Activated CD4-positive, alpha-beta memory T cell treated with anti-CD3 and anti-CD28 coated beads for 36 hours (primary cell): ENCODE data around the gene HDDC3. TPM values are rescaled to one million over a fixed set of nuclear protein-coding genes. Genes with fewer than 3 reads are reported as not detected.

Experiments
- CTCF ChIA-PET: fragments of 350-600 bp; sonication (Branson Sonifier 250); formaldehyde crosslinking; loops from one replicate; lab custom pipeline; 2021; ENCODE audit warnings: antibody characterized with exemption, inconsistent platforms; lab: Charles Lee
- POLR2A ChIA-PET: fragments of 350-600 bp; sonication (Branson Sonifier 250); formaldehyde crosslinking; loops from one replicate; lab custom pipeline; 2021; ENCODE audit warnings: antibody characterized with exemption; lab: Charles Lee
- DNase-seq: peaks from one replicate; pipeline ENCODE4 v3.0.0-alpha.2; 2020
- H3K27ac Mint-ChIP-seq: one replicate; pipeline ENCODE4 v1.8.0; 2021; ENCODE audit warnings: mixed read lengths
- H3K27me3 Mint-ChIP-seq: one replicate; pipeline ENCODE4 v1.8.0; 2021; ENCODE audit warnings: mixed read lengths
- H3K36me3 Mint-ChIP-seq: one replicate; pipeline ENCODE4 v1.8.0; 2021; ENCODE audit warnings: mixed read lengths
- H3K4me1 Mint-ChIP-seq: one replicate; pipeline ENCODE4 v1.8.0; 2021; ENCODE audit warnings: low read depth, mixed read lengths
- H3K4me3 Mint-ChIP-seq: one replicate; pipeline ENCODE4 v1.8.0; 2021; ENCODE audit warnings: mild to moderate bottlenecking, mixed read lengths
- H3K9me3 Mint-ChIP-seq: one replicate; pipeline ENCODE4 v1.8.0; 2021; ENCODE audit warnings: mixed read lengths
- intact Hi-C: fragments of 100-400 bp; cut with micrococcal nuclease; formaldehyde crosslinking; loops from one replicate; pipeline ENCODE4 v1.15.1; 2023
- total RNA-seq, 2 experiments: library from RNA; stranded (reverse); gene quantifications; one replicate each; pipeline ENCODE4 v1.2.3, GENCODE V29; 2021

The HDDC3 gene
- total RNA-seq, 2 experiments from 2014 or later = 45.0 to 45.8 TPM

GRCh38 chr15:90960298-90961091, 28.1 kb upstream of the HDDC3 start:
- Mint-ChIP-seq H3K9me3 (no peaks in the 10 kb centered on the region), H3K36me3 (peaks cover 36% of the 10 kb centered on the region), H3K27ac (no peak overlapping the region), H3K27me3 (no peaks in the 10 kb centered on the region), H3K4me1 (peaks cover 10% of the 10 kb centered on the region), H3K4me3 (no peak overlapping the region)
- ChIA-PET CTCF (interaction anchor here (0.9 to 5.3 kb wide), 2 partner anchors 25 to 89 kb away, joined by 3 to 32 read pairs; partner anchors contain the start of gene UNC45A), POLR2A (interaction anchor here (0.7 to 1.1 kb wide), 3 partner anchors 25 to 33 kb away, joined by 3 read pairs; partner anchors contain the start of genes PRC1 and UNC45A)
- no peak for DNase-seq
- intact Hi-C loops = no loop called here

DNA sequence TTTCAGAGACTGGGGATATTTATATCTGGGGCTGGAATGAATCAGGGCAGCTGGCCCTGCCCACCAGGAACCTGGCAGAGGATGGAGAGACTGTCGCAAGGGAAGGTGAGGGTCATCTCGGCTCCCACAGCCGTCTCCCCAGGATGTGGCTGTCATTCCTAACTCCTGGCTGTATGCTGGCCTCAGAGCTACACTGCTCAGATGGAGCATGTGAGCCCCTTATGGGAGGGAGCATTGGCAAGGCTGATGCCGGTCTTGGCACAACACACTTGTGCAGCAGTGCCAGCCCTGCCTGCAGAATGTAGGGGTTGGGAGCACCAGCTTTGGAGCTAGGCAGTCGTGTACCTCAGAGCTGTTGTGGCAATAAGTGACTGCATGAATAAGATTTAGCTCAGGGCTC, 27.5 kb upstream of the HDDC3 start:
- Mint-ChIP-seq H3K36me3 (peaks cover 31% of the 10 kb centered on the region), H3K4me3 (no peak overlapping the region), H3K4me1 (peaks cover 10% of the 10 kb centered on the region), H3K9me3 (no peaks in the 10 kb centered on the region), H3K27me3 (no peaks in the 10 kb centered on the region), H3K27ac (no peak overlapping the region)
- ChIA-PET CTCF (interaction anchor here (0.9 to 5.3 kb wide), 3 partner anchors 25 to 90 kb away, joined by 3 to 32 read pairs (median 31); partner anchors contain the start of gene UNC45A), POLR2A (interaction anchor here (0.7 to 1.1 kb wide), 3 partner anchors 25 to 34 kb away, joined by 3 read pairs; partner anchors contain the start of genes PRC1 and UNC45A)
- no peak for DNase-seq
- intact Hi-C loops = no loop called here

DNA sequence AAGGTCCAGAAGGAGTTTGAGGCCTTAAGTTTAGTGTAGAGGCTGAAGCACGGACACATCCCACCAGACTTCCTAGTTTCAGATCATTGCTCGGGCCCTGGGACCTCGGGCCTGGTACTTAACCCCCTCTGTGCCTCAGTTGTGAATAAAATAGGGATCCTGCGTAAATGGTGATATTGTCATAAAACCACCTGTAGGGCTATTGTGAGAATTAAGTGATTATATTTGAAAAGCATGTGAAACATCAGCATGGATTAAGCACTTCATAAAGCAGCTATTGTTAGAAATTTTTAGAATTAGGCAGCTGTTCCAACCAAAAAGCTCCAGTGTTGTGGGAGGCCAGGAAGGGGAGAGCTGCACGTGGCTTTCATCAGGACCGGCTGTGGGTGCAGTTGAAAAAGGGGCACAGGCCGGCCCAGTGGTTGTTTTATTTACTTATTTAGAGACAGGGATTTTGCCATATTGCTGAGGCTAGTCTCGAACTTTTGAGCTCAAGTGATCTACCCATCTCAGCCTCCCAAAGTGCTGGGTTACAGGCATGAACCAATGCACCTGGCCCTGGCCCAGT, 26.8 kb upstream of the HDDC3 start:
- POLR2A ChIA-PET = interaction anchor here (1.0 kb wide), 1 partner anchor 24 kb away, joined by 3 read pairs; the partner anchor contains the start of gene UNC45A
- intact Hi-C loops = no loop called here
- CTCF ChIA-PET = interaction anchor here (4.0 to 5.3 kb wide), 3 partner anchors 74 to 313 kb away, joined by 26 to 32 read pairs (median 31); no protein-coding TSS in a partner anchor
- Mint-ChIP-seq H3K27ac (no peak overlapping the region), H3K27me3 (no peaks in the 10 kb centered on the region), H3K4me1 (peaks cover 12% of the 10 kb centered on the region), H3K4me3 (no peak overlapping the region), H3K36me3 (peaks cover 32% of the 10 kb centered on the region), H3K9me3 (no peaks in the 10 kb centered on the region)
- no peak for DNase-seq

- peaks cover 14% of the 10 kb centered on the region for H3K4me1 Mint-ChIP-seq
Measured at GRCh38 chr15:90957791-90958190, 25.4 kb upstream of the HDDC3 start.

GRCh38 chr15:90957031-90957790, 24.9 kb upstream of the HDDC3 start:
- Mint-ChIP-seq H3K27me3 (no peaks in the 10 kb centered on the region), H3K27ac (no peak overlapping the region), H3K4me3 (peak overlapping the region; percentile 44), H3K9me3 (no peaks in the 10 kb centered on the region), H3K4me1 (peaks cover 14% of the 10 kb centered on the region), H3K36me3 (peaks cover 36% of the 10 kb centered on the region)
- ChIA-PET POLR2A (interaction anchor here (0.9 to 1.3 kb wide), 3 partner anchors 22 to 28 kb away, joined by 3 to 5 read pairs (median 3); no protein-coding TSS in a partner anchor), CTCF (interaction anchor here (0.7 to 7.7 kb wide), 20 partner anchors 9 to 315 kb away, joined by 3 to 106 read pairs (median 6); partner anchors contain the start of genes HDDC3, UNC45A and VPS33B)
- no peak for DNase-seq
- intact Hi-C loops = loop anchor here (2.0 kb wide), 1 partner anchor 314 kb away; no protein-coding TSS in a partner anchor

More at GRCh38 chr15:90957791-90958190, 25.4 kb upstream of the HDDC3 start:
- Mint-ChIP-seq H3K9me3 (no peaks in the 10 kb centered on the region), H3K27ac (no peak overlapping the region), H3K36me3 (peaks cover 34% of the 10 kb centered on the region), H3K4me3 (peak overlapping the region; percentile 44), H3K27me3 (no peaks in the 10 kb centered on the region)
- intact Hi-C loops = loop anchor here (2.0 kb wide), 1 partner anchor 313 kb away; no protein-coding TSS in a partner anchor
- CTCF ChIA-PET = interaction anchor here (0.7 to 7.7 kb wide), 9 partner anchors 9 to 315 kb away, joined by 3 to 106 read pairs (median 17); partner anchors contain the start of genes HDDC3 and UNC45A
- POLR2A ChIA-PET = interaction anchor here (0.9 to 1.3 kb wide), 3 partner anchors 21 to 27 kb away, joined by 3 to 5 read pairs (median 3); no protein-coding TSS in a partner anchor
- no peak for DNase-seq

- H3K36me3 Mint-ChIP-seq = peaks cover 35% of the 10 kb centered on the region
- intact Hi-C loops = loop anchor here (1.0 to 2.0 kb wide), 3 partner anchors 77 to 314 kb away; no protein-coding TSS in a partner anchor
- peak overlapping the region; percentile 87 for H3K4me3 Mint-ChIP-seq
- H3K27ac Mint-ChIP-seq = peak overlapping the region; percentile 42
- H3K4me1 Mint-ChIP-seq = peaks cover 14% of the 10 kb centered on the region
- CTCF ChIA-PET = interaction anchor here (0.9 to 7.7 kb wide), 22 partner anchors 8 to 686 kb away, joined by 3 to 106 read pairs (median 6); partner anchors contain the start of genes HDDC3, UNC45A and VPS33B
- POLR2A ChIA-PET = interaction anchor here (1.3 to 3.7 kb wide), 3 partner anchors 22 to 53 kb away, joined by 5 to 28 read pairs (median 17); partner anchors contain the start of genes MAN2A2 and UNC45A
- H3K27me3 Mint-ChIP-seq = no peaks in the 10 kb centered on the region
- H3K9me3 Mint-ChIP-seq = no peaks in the 10 kb centered on the region
- peak; percentile 66 for DNase-seq
Measured at GRCh38 chr15:90956274-90957030, 24.1 kb upstream of the HDDC3 start.

DNA sequence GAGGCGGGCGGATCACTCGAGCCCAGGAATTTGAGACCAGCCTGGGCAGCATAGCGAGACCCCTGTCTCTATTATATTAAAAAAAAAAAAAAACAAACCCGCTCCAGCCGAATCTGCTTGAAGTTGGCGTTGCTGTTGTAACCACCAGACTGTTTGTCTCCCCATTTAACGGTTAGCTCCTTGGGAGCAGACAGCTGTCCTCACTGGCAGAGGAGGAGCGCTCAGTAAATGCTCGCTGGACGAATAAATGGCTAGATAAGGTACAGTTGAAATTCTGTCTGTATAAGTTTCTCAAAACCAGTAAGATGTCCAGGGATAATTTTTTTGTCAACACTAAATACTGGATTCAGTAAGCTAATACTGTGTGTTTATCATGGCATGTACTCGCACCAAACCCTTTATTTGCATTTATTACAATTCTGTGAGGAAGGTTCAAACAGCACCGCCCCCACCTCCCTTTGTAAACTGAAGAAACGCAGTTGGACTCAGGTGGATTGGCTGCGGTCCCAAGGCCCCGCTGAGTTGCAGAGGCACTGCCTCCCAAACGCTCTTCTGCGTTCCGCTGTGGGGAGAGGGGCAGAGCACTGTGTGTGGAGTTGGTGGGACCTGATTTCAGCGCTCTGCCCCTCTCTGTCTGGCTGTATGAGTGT, 23.4 kb upstream of the HDDC3 start:
- ChIA-PET CTCF (interaction anchor here (0.9 to 7.7 kb wide), 20 partner anchors 8 to 686 kb away, joined by 3 to 106 read pairs (median 8); partner anchors contain the start of genes HDDC3, UNC45A and VPS33B), POLR2A (interaction anchor here (1.5 to 3.7 kb wide), 3 partner anchors 21 to 53 kb away, joined by 5 to 28 read pairs (median 17); partner anchors contain the start of genes MAN2A2, PRC1 and UNC45A)
- intact Hi-C loops = loop anchor here (1.0 to 2.0 kb wide), 7 partner anchors 20 to 315 kb away; partner anchors contain the start of genes MAN2A2, PRC1, UNC45A and VPS33B
- peak overlapping the region; percentile 87 for H3K4me3 Mint-ChIP-seq
- no peaks in the 10 kb centered on the region for H3K9me3 Mint-ChIP-seq
- H3K4me1 Mint-ChIP-seq = peaks cover 14% of the 10 kb centered on the region
- H3K27me3 Mint-ChIP-seq = no peaks in the 10 kb centered on the region
- H3K36me3 Mint-ChIP-seq = peaks cover 28% of the 10 kb centered on the region
- peak overlapping the region; percentile 94 for H3K27ac Mint-ChIP-seq
- DNase-seq = peak; percentile 25

DNA sequence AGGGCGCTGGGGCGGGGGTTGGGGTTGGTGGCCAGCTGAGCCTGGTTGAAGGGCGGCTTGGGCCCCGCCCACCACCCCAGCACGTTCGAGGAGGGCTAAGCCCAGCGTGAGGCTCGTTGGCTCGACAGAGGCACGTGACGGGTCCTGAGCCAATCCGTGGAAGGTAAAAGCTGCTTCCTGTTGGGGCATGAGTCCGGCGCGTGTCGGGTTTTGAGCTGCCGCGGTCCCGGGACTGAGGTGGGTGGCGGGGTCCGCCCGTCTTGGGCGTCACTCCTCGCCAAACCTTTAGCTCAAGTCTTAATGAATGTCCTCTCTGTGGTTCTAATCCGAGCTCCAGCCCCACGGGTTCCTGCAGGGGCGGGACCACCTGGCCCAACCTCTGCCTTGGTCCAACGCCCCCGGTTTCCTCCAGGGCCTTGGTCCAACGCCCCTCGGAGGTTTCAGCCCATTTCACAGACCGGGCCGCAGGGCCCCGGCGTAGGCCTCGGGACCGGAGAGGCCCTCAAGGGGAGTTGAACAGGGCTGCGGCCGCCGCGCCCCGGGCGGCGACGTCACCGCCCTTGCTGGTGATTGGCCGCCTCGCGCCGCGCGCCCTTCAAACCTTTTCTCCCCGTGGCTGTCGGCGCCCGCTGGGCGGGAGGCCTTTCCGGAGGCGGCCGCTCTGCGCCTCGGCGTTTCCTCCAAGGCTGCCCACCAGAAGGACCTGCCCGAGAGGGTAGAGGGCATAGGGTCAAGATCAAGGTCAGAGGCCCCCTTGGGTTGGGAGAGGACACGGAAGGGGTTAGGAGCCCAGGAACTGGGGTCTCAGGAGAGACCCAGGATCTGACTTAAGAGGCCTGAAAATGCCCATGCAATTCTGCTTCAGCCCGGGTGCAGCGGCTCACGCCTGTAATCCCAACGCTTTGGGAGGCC, 22.6 kb upstream of the HDDC3 start, which contains the start of gene RCCD1:
RCCD1 (plus strand) TSS at position 173 of the 912 bp plus-strand sequence. CDS start 1,851 bp downstream, outside the sequence.
- H3K27ac Mint-ChIP-seq = peak within 1 kb of the TSS; percentile 94
- H3K4me3 Mint-ChIP-seq = peak within 1 kb of the TSS; percentile 87
- peaks cover 14% of the 10 kb centered on the region for H3K4me1 Mint-ChIP-seq
- ChIA-PET POLR2A (interaction anchor here (0.7 to 3.7 kb wide), 7 partner anchors 16 to 67 kb away, joined by 3 to 28 read pairs (median 5); partner anchors contain the start of genes MAN2A2, PRC1, UNC45A and VPS33B), CTCF (interaction anchor here (0.7 to 7.7 kb wide), 13 partner anchors 8 to 317 kb away, joined by 3 to 106 read pairs (median 10); partner anchors contain the start of genes HDDC3, UNC45A and VPS33B)
- intact Hi-C loops = loop anchor here (1.0 to 2.0 kb wide), 4 partner anchors 20 to 67 kb away; partner anchors contain the start of genes MAN2A2, PRC1, UNC45A and VPS33B
- H3K9me3 Mint-ChIP-seq = no peaks in the 10 kb centered on the region
- no peaks in the 10 kb centered on the region for H3K27me3 Mint-ChIP-seq
- DNase-seq = peak; percentile 96
- peaks cover 27% of the 10 kb centered on the region for H3K36me3 Mint-ChIP-seq
